Measurements from ENCODE around the gene KIF2C.
"Not testable (repeated sequence)": the region's sequence is repeated elsewhere in the genome, so short reads cannot be mapped to it uniquely, and the experiment has no call there.

Gene KIF2C

DNA sequence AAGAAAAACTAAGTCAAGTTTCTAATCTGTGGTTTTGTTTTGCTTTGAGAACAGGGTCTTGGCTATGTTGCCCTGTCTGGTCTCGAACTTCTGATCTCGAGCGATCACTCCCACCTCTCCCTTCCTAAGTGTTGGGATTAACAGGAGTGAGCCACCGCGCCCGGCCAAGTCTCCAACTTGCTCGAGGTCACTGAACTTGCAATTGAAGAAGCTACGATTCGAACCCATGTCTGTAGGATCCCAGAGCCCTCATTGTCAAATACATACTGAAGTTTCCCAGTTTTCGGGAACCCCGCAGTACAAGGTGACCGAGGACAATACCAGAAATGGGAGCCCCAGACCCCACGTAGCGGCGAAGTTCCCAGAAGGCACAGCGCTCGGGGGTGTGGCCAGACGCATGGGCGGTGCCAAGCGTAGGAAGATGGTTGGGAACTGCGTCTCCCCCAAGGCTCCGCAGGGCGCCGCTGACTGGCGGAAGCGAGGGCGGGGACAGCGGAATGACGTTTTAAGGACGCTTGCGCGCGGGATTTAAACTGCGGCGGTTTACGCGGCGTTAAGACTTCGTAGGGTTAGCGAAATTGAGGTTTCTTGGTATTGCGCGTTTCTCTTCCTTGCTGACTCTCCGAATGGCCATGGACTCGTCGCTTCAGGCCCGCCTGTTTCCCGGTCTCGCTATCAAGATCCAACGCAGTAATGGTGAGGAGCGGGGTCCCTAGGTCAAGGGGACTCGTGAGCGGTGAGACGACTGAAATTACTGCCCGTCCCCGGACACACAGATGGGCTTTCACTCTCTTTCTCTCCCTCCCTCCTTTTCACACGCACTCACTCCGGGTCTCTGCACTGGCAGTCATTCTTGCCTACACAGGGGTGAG lies at the start of gene KIF2C:
Gene KIF2C, plus strand, starts transcription at position 531 of the 872 bp plus-strand sequence. Its CDS starts 96 bp downstream, at position 627.
- peak; percentile 97 for DNase-seq (ENCODE audit: low read depth)

DNA sequence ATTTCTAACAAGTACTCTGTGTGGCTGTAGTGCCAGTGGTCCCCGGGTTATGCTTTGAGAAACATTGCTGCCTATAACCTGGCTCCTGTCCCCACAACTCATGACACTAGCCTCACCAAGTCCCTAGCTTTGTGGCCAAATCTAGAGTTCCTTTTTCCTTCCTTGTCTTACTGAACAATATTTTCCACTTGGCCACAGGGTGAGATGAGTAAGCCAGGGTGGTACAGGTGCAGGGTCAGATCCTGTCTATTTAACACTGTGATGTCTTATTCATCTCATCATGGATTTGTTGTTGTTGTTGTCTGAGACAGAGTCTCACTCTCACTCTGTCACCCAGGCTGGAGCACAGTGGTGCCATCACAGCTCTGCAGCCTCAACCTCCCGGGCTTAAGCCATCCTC lies 46.5 kb upstream of the KIF2C start:
- no peak for DNase-seq (ENCODE audit: low read depth)

DNA sequence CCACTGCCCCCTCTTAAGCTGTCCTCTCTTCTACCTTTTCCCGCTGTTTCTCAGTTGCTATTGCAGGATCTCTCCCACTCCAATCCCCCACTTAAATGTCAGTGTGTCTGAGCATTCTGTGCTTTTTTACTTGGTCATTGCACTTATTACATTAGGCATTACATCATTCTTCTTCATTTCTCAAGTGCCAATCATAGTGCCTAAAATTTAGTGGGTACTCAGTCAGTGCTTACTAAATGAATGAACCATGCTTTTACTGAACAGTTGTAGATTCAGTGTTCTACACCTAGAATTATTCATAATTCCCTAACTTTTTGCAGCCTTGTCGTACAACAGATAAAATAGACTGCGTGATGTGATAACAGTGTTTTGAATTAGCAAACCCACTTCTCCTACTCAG lies 45.7 kb upstream of the KIF2C start:
- DNase-seq (ENCODE audit: low read depth) = no peak

DNA sequence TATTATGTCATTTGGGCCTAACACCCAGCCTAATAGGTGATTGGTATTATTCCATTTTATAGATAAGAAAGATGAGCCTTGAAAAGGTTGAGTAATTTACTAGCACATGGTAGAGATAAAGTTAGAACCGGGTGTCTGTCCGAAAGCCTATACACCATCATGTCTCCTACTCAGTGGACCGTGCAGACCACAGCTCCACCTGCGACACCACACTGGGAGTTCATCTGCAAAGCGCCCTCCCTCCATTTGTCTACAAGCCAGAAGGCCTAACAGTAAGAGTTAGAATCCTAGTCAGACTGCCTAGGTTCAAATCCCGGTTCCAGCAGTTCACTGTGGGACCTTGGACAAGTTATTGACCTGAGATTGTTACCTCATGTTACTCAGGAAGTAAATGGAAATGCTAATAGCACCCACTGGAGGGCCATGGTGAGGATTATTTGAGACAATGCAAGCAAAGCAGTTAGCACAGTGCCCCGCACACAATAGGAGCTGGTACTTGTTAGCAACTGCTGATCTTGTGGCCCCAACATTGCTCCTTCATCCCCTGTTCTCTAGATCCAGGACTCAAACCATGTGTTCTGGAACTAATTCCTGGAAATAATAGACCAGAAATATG lies 44.7 kb upstream of the KIF2C start:
- DNase-seq (ENCODE audit: low read depth) = no peak

DNA sequence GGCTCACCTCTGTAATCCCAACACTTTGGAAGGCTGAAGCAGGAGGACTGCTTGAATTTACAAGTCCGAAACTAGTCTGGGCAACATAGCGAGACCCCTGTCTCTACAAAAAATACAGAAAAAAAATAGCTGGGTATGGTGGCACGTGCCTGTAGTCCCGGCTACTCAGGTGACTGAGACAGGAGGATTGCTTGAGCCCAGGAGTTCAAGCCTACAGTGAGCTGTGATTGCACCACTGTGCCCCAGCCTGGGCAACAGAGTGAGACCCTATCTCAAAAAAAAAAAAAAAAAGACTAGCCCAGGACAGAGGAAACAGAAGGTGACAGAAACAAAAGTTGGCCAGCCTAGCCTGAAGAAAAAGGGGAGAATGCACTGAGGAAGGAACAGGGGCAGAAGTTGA lies 44.0 kb upstream of the KIF2C start:
- DNase-seq (ENCODE audit: low read depth) = no peak

DNA sequence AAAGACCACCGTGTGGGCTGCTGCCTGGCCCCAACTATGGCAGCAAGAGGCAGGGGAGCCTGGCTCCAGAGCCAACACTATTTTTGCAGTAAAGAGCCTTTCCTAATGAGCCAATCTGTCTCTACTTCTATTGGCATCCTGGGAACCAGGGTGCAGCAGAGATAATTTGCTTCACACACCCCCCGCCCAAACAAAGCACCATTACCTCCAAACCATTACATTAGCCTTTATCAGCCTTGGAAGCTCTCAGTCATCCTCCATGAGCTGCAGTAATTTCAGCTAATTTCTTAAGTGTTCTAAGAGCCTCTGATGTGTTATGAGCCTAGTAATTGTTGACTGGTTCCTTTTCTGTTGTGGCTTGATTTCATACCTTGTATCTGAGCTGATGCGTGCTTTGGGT lies 43.5 kb upstream of the KIF2C start:
- DNase-seq (ENCODE audit: low read depth) = no peak

DNA sequence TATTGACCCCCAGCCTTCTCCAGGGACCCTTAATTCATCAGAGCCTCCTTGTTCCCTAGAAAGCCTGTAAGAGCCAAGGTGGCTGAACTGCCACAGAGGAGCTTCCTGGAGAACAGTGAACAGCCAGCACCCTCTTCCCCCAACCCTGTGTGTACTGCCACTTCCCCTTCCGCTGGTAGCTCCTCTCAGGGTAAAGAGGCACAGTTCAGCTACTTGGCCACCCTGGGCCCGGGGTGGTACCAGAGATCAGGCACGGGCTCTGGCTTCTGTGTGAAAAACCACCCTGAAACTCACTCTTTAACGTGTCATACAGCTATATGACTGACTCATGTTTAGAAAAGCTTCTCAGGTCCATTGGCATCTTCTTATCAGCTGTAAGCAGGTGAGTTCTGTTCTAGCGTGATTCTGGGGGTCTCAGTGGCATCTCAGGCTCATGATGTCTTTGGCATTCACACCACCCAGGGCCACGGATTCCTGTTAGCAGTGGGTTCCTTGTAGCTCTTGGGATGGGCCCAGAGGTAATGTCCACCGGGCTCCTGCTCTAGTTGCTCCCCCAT lies 42.8 kb upstream of the KIF2C start:
- no peak for DNase-seq (ENCODE audit: low read depth)

DNA sequence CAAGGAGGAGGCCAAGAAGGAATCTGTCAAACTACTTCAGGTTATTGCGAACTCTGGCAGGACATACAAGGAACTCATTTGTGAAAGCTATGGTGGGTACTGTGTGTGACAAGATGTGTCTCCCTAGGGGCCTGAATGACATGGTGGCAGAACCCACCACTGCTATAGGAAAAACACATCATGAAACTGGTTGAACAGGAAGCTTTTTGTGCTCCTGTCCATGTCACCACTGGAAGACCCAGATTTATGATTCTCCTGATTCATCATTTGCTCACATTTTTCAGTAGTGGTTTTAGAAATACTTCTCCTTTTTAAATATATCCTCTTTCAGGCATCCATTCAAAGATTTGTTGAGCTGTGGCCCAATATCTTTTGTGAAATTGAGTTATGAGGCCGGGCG lies 41.5 kb upstream of the KIF2C start:
- no peak for DNase-seq (ENCODE audit: low read depth)

DNA sequence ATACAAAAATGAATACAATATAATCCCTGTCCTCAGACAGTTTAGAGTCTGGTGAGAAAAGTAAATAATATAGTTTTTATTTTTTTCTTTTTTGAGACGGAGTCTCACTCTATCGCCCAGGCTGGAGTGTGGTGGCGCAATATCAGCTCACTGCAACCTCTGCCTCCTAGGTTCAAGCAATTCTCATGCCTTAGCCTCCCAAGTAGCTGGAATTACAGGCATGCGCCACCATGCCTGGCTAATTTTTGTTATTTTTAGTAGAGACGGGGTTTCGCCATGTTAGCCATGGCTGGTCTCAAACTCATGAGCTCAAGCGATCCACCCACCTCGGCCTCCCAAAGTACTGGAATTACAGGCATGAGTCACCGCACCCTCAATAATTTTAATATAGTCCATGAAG lies 40.3 kb upstream of the KIF2C start:
- not testable (repeated sequence) for DNase-seq (ENCODE audit: low read depth)

DNA sequence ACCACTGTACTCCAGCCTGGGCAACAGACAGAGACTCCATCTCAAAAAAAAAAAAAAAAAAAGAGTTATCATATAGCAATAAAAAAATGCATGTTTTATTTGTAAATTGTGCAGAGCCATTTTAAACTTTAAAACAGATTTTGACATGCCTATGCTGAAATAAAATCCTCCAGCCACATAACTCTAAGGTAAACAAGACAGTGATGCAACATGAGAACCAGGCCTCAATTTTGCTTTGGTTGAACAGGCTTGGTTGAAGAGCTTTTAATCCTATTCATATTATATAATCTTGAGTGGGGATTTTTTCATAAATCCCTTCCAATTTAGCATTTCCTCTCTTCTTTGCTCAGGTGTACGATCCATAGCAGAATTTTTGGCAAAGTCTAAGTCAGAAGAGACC lies 39.1 kb upstream of the KIF2C start:
- DNase-seq (ENCODE audit: low read depth) = no peak

DNA sequence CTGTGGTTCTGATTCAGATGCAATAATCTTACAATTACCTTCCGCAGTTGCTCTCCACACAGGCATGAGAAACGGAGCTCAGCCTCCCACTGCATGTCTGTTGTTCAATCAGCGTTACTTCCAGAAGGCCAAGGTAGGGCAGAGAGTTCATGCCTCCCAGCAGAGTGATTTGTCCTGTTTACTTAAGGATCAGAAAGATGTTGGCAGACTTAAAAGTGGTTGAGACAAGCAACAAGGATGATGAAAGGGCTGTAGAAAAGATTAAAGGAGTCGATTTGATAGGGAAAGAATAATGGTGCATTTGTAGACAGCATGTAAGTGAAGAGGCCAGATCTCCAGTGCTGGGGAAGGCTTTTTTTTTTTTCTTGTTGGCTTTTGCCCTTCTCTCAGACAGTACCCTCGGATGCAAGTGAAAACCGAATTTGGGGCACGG lies 38.5 kb upstream of the KIF2C start:
- DNase-seq (ENCODE audit: low read depth) = no peak

DNA sequence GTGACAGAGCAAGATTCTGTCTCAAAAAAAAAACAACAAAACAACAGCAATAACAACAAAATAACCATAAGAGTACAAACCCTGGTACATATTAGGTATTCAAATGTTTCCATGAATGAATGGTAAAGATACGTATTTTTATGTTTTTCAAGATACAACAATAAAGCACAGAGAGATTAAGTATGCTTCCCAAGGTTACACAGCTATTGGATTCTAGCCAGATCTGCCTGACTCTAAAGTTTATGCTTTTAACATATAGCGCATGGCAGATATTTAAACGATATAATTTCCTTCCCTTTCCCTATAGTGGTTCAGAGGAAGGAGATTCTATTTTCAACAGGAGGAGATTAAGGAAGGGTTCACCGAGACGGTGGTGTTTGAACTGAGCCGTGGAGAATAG lies 34.2 kb upstream of the KIF2C start:
- DNase-seq (ENCODE audit: low read depth) = no peak

DNA sequence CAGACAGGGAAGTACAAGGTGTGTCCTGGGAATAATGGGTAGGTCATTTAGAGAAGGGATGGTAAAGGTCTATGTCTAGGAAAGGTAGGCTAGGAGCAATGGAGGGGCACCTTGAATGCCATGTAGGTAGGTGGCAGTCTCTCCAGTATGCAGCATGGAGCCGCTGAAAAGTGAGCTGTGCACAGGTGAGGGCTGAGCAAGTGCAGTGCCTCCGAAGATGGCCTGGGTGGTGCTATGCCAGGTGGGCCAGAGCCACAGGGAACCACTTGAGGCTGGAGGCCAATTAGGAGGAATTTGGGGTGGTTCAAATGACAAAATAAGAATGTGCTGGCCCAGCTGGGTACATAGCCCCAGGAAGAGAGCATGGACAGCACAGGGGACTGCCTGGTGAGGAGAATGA lies 33.7 kb upstream of the KIF2C start:
- DNase-seq (ENCODE audit: low read depth) = no peak

DNA sequence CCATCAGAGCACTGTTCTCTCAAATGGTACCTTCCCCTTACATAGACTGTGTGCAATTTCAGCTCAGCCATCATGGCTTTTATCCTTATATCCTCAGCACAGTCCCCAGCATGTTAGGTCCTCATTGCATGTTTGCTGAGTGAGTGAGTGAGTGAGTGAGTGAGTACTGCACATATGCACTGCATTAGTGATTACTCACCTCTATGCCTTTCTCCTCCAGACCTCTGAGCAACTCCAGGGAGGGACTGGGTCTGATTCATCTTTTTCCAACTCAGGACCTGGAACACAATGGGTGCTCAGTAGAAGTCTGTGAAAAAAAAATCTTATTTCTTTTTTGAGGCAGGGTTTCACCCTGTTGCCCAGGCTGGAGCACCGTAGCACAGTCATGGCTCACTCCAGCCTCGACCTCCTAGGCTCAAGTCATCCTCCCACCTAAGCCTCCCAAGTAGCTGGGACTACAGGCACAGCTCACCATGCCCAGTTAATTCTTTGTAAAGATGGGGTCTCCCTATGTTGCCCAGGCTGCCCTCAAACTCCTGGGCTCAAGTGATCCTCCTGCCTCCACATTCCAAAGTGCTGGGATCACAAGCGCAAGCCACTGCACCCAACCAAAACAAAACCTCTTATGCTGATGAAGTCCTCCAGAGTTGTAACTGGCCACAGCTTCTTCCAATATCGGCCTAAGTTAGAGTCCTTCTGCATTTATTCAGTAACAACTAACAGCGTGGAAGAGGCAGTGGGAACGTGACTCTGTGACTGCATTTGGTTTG lies 32.3 kb upstream of the KIF2C start:
- DNase-seq (ENCODE audit: low read depth) = peak; percentile 81

DNA sequence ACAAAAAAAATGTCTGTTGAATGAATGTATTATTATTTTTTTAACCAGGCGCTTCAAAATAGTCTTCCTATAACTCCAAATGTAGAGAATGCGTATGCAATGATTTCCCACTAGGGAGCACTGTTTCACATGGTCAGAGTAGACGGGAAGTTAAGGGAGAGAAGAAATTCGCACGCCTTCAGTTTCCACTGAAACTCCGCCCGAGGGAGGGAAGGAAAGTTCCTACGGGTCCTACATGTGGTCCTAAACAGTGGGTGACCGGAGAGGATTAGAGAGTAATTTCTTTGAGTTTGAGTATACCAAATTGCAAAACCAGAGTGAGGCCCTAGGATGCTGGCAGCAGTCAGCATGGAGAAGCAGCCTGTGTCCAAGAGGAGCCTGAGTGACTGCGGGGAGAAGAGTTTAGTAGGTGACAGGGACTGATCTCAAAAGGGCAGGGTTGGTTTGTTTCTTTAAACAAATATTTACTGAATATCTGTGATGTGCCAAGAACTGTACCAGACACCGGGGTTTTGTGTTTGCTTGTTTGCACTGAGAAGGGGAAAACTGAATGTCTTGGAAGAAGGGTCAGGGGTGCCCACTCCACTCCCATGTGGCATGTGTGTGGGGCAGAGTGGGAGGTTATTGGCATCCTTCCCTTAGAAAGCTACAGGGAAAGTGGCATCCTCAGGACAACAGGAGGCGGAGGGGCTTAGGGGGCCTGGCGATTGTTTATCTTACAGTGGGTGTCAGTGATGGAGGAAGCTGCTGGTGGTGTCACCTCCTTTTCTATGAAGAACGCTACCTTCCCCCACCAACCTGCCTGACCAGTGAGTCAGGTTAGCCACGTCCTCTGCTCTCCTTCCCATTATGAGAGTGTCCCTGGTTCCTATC lies 31.4 kb upstream of the KIF2C start:
- no peak for DNase-seq (ENCODE audit: low read depth)

DNA sequence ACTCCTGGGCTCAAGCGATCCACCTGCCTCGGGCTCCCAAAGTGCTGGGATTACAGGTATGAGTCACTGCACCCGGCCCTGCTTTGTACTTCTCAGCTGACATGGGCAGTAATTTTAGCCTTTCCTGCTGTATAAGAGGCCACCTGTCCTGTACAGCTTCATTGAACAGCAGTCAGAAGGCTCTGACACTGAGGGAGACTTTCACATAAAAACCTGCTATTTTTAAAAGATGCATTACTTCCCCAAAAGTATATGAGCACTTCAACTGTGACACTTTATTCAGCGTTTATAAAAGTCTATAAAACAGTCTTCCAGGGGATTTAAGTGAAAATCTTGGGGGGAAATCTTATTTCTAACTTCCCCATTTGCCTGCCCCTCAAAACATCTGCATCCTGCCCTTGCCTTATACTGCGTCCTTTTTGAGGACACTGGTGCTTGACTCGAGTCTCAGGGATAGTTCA lies 26.3 kb upstream of the KIF2C start:
- DNase-seq (ENCODE audit: low read depth) = no peak

DNA sequence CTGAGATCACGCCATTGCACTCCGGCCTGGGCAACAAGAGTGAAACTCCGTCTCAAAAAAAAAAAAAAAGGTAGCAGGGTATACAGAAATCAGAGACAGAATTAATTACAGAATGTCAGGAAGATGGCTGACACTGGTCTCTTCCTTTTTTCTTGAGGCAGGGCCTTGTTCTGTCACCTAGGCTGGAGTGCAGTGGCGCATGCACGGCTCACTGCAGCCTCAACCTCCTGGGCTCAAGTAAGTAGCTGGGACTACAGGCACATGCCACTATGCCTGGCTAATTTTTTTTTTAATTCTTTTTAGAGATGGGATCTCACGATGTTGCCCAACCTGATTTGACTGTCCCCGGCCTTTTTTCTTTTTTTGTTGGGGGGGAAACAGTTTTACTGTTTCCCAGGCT lies 25.1 kb upstream of the KIF2C start:
- DNase-seq (ENCODE audit: low read depth) = no peak

DNA sequence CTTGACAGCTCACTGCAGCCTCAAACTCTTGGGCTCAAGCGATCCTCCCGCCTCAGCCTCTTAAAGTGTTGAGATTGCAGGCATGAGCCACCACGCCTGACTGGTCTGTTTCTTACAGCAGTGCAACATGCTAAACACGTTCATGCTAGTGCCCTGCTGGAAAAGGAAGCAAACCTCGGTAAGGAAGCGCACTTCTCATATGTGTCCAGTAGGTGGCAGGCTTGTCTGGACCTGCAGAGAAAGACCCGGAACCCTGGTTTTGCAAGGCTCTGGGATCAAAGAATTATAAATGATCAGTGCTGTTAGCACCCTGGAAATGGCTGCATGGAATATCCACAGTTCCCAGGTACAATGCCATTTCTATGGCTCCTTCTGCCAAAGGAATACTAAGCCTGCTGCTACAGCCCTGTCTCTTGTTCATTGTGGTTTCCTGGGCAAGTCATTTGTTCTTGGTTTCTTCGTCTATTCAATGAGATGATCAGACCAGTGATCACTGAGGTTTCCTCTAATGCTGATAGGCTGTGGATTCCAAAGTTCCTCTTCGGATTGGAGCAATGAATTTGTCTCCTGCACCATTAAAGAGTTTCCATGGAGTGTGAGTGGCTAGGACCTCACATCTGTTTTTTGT lies 24.6 kb upstream of the KIF2C start:
- DNase-seq (ENCODE audit: low read depth) = peak; percentile 63

DNA sequence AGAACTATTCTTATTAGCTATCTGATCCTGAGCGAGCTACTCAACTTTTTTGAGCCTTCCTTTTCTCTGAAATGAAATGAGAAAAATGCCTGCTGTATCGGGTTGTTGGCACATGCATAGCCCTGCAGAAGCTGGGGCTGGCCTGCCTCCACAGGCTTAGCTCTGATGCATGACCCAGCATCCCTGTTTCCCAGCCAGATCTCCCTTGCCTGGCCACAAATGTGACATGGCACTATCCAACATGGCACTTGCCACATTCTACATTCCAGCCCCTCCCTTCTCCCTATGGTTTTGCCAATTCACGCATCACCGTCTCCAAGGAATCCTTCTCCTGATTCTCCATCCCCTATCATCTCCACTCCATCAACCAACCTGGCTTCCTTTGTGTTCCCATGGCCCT lies 22.5 kb upstream of the KIF2C start:
- DNase-seq (ENCODE audit: low read depth) = no peak

DNA sequence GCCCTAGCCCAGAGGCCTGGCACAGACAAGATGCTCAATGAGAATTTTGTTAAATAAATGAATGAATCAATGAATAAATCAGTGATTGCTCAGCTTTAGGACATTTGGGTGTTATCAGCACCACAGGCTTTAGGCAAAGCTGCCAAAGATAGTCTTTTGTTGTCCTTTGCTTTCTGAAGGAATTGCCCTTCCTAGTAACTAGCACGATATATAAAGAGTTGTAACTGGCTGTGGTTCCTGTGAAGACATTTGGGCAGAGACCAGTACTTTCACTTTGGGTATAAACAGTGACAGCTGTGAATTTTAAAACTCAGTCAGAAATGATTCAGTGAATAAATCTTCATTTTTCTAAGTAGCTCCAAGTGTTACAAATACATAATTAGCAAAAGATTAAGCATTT lies 22.0 kb upstream of the KIF2C start:
- DNase-seq (ENCODE audit: low read depth) = no peak

DNA sequence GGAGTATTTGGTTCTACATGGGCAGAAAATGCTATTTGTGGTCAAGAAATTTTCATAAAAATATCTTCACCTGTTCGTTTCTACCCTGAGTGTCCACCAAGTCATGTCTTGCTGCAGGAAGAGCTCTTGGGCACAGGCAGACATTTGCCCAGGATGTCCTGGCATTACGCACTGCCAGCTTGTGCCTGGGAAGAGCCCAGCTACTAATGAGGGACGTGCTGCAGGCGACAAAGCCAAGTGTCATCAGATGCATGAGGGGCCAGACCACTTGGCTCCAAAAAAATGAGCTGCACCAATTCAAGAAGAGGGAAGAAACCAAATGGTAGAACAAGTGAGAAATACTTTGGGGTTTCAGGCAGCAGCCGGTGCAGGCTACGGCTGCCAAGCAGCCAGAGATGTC lies 21.5 kb upstream of the KIF2C start:
- no peak for DNase-seq (ENCODE audit: low read depth)
